Epithelial cell of esophagus (primary cell): Measurements from ENCODE around the gene DHX29.

Experiments
- DNase-seq: peaks from one replicate; pipeline ENCODE4 v3.0.0; 2010; ENCODE audit warnings: low read depth
- H3K4me3 ChIP-seq: 2 replicates; pipeline ENCODE4 v1.5.1; 2011; ENCODE audit warnings: mild to moderate bottlenecking, low read length, control low read depth
- TF ChIP-seq, protein P1 (sequence below): IDR thresholded peaks from 2 replicates; pipeline ENCODE4 v1.5.1; 2011; ENCODE audit warnings: low read depth, mild to moderate bottlenecking, low read length, control low read depth, inconsistent platforms; ENCODE audit not compliant: insufficient read depth; ENCODE audit errors: missing control alignments

DHX29 gene

DNA sequence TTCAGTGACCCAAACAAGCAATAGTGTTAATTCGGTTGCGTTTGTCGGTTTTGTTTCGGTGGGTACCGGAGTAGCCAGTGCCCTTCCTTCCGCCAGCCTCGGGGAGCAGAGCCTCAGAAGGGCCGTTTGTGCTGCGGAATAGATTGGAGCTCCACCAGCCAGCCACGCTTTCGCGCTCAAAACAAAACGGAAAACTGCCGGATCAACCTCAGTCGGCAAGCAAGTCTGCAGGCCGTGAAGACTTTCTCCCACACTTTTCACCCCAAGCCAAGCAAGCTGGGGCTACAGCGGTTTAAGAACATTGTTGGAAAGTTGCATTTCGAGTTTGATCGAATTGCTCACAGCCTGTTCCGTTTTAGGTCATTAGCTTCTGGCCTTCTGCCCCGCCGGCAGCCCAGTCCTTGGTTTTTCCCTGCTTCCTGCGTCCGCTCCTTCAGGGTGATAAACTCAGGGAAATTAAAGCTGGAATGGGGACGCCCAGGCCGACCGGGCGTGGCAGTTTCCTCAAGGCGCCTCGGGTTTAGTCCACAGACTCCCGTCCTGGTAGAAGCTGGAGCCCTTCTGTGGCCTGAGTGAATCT is 73.3 kb downstream of the DHX29 start:
- peak; percentile 45 for DNase-seq
- H3K4me3 ChIP-seq, result peak overlapping the region; percentile 71
- TF ChIP-seq, protein P1, sequence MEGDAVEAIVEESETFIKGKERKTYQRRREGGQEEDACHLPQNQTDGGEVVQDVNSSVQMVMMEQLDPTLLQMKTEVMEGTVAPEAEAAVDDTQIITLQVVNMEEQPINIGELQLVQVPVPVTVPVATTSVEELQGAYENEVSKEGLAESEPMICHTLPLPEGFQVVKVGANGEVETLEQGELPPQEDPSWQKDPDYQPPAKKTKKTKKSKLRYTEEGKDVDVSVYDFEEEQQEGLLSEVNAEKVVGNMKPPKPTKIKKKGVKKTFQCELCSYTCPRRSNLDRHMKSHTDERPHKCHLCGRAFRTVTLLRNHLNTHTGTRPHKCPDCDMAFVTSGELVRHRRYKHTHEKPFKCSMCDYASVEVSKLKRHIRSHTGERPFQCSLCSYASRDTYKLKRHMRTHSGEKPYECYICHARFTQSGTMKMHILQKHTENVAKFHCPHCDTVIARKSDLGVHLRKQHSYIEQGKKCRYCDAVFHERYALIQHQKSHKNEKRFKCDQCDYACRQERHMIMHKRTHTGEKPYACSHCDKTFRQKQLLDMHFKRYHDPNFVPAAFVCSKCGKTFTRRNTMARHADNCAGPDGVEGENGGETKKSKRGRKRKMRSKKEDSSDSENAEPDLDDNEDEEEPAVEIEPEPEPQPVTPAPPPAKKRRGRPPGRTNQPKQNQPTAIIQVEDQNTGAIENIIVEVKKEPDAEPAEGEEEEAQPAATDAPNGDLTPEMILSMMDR, result no peak

DNA sequence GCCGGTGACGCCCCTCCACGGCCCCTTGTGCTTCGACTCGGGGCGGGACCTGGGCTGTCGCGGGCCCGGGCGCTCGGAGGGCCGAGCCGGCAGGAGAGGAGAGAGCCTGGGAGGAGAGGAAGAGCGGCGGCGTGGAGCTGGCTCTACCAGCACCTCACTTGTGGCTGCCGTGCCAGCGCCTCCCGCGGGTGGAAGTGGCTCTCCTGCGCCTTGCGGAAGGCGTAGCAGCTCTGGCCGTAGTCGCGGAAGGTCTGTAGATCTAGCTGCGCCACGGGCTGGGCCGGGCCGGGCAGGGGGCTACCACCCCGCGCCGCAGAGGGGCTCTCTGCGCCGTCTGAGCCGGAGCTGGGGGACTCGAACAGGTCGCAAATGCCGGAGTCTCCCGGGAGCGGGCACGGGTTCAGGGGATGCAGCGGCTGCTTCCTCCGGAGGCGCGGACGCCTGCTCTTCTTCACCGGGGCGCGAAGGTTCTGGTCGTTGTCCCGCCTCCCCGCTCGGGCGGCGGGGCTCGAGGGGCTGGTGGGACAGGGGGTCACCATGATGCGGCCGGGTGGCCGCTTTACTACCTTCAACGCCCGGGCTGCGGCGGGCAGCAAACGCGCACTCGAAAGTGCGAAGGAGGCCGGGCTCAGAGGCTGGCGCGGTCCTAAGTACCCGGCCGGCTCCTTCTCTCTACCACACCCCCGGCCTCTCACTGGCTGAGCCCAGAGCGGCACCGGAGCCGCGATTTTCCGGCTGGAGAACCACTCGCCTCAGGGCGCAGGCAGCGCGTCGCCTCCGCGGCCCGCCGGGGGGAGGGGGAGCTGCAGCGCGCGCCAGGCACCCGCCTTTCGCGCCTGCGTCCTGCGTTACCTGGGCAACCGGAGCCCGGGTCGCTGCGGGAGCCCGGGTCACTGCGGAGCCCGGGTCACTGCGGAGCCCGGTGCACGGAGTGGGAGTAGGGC is 74.2 kb downstream of the DHX29 start, which contains the start of gene CCNO:
Gene CCNO (minus strand): TSS at position 624 of the 944 bp plus-strand sequence. CDS start 85 bp downstream, at position 539.
- peak within 1 kb of the TSS; percentile 71 for H3K4me3 ChIP-seq
- DNase-seq, result peak; percentile 92
- TF ChIP-seq, protein P1, result peak; percentile 25

DNA sequence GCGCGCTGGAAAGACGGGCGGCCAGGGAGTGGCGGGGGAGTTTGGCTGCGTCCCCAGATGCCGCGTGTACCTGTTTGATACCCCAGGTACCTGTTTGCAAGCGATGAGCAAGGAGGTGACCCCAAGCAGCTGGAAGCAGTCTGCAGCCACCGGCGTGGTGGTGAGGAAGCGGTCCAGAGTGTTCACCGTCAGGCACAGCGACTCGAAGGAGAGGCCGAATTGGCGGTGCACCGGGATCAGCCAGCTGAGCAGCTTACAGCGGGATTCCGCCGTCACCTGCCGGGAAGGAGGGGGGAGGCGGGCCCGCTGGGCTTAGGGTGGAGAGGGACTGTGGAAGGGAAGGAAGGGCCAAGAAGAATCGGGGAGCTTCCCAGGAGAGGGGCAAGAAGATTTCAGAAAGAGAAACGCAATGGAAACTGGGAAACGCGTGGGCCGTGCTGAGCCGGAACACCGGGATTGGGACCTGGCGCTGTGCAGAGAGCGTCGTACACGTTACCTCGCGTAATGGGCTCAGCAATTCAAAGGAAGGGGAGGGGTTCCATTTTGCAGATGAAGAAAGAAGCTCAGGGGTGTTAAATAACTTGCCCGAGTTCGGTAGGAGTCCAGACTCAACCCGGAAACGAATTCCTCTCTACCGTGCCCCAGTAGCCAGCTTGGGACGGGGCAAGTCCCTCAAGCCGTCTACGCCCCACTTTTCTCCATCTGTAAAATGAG is 75.1 kb downstream of the DHX29 start:
- TF ChIP-seq, protein P1, result no peak
- peak; percentile 76 for DNase-seq
- H3K4me3 ChIP-seq, result peak overlapping the region; percentile 71

DNA sequence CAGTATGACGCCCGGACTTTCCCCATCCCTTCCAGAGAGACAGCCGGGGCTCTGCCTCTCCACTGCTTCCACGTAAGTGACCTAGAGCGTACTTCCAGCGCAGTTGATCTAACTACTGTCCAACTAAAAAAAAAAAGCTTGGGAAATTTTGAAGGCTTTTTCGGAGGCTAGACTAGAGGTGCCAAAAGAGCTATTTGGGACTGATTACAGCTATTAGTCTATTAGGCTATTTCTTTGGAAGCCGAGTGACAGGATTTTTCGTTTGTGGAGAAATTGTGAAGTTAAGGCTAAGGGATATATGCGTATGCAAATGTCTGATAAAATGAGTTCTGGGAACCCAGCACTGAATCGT is 75.6 kb downstream of the DHX29 start:
- TF ChIP-seq, protein P1, result no peak
- H3K4me3 ChIP-seq, result peak overlapping the region; percentile 71
- peak; percentile 5 for DNase-seq

DNA sequence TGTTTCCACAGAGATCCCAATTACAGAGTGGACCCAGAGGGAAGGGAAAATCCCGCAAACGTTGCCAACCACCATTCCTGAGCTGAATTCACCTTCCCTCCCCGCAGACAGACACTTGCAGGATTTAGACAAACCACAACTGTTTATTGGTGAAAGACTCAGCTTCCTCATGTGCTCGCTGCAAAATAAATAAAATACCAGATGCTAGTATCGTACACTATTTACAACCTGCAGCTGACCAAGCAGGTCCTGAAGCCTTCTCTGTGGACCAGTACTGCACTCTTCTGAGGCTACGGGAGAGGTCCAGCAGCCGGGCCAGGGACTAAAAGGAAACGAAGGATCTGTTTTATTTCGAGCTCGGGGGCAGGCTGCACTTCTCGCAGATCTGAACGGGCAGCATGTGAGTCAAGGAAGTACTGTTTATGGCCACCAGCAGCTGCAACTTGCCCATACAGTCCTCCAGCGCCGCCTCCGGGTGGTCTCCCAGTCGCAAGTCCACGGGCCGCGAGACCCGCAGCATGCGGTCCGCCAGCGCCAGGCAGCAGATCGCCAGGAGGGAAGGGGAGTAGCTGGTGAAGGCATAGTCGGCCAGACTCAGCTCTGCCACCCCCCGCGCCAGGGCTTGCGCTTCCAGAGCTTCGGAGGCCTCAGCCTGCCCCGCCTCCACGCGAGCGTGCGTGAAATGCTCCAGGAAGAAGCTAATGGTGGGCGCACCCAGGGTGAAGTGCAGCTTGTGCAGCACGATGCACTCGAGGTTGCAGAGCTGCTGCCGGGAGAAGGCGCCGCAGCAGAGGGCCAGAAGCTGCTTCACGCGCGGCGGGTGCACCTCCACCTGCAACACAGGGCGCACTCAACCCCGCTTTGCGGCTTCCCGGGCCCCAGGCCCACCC is 76.2 kb downstream of the DHX29 start:
- peak overlapping the region; percentile 71 for H3K4me3 ChIP-seq
- TF ChIP-seq, protein P1, result peak; percentile 5
- peak; percentile 25 for DNase-seq

DNA sequence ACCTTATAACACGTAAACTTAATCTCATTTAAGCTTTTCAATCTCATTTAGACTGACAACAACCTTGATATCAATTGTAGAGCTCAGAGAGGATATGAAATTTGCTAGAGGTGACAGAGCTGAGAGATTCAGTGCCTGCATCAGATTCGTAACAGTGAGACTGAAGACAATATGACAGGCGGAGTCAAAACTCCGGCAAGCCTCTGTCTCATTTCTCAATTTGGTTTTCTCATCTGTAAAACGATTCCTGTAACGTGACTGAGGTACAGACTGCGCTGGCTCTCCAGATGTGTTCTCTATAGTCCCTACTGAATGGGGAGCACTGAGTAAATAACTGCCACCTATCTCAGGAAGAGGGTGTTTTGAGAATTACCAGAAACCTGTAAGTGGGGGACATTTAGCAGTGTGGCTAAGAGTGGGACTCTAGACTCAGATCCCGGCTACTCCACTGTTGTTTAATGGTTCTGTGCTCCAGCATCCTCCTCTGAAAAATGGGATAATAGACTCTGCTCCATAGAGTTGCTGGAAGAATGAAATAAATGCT is 77.3 kb downstream of the DHX29 start:
- DNase-seq, result no peak
- TF ChIP-seq, protein P1, result no peak
- no peak overlapping the region for H3K4me3 ChIP-seq
